Mesendoderm (in vitro differentiated cells): ENCODE data around the gene DRD1.
A peak's percentile ranks its signal among the peaks of the same experiment; 100 is the strongest.

Experiments used
- DNase-seq: peaks from one replicate; pipeline ENCODE4 v3.0.0; 2013
- H2AK5ac ChIP-seq: 2 replicates; pipeline ENCODE4 v1.6.1; 2013; ENCODE audit warnings: low read length, inconsistent platforms
- H2BK120ac ChIP-seq: 2 replicates; pipeline ENCODE4 v1.6.1; 2013; ENCODE audit warnings: low read depth, mild to moderate bottlenecking, low read length, moderate library complexity, mixed read lengths
- H2BK15ac ChIP-seq: replicated peaks from 2 replicates; pipeline ENCODE4 v1.6.1; 2013; ENCODE audit warnings: low read depth, mild to moderate bottlenecking, moderate library complexity
- H2BK5ac ChIP-seq: 2 replicates; pipeline ENCODE4 v1.6.1; 2013; ENCODE audit warnings: low read length, inconsistent platforms
- H3K18ac ChIP-seq: 2 replicates; pipeline ENCODE4 v1.6.1; 2013; ENCODE audit warnings: mild to moderate bottlenecking, low read length, mixed read lengths
- H3K23ac ChIP-seq: one replicate; pipeline ENCODE4 v1.6.1; 2013; ENCODE audit warnings: low read length
- H3K27ac ChIP-seq: 2 replicates; pipeline ENCODE4 v1.5.1; 2013; ENCODE audit warnings: low read depth, mild to moderate bottlenecking, inconsistent platforms, low read length, moderate library complexity
- H3K27me3 ChIP-seq: 2 replicates; pipeline ENCODE4 v1.6.1; 2013; ENCODE audit warnings: low read length, control low read depth, mild to moderate bottlenecking, inconsistent platforms; ENCODE audit not compliant: insufficient read depth, poor library complexity
- H3K36me3 ChIP-seq: 2 replicates; pipeline ENCODE4 v1.6.1; 2013; ENCODE audit warnings: low read length, inconsistent platforms; ENCODE audit not compliant: control insufficient read depth, insufficient read depth
- H3K4ac ChIP-seq: one replicate; pipeline ENCODE4 v1.6.1; 2013; ENCODE audit warnings: low read depth, mild to moderate bottlenecking, low read length, moderate library complexity
- H3K4me1 ChIP-seq: 2 replicates; pipeline ENCODE4 v1.6.1; 2013; ENCODE audit warnings: low read depth, low read length, inconsistent platforms; ENCODE audit not compliant: control insufficient read depth
- H3K4me2 ChIP-seq: 2 replicates; pipeline ENCODE4 v1.6.1; 2013; ENCODE audit warnings: low read length
- H3K4me3 ChIP-seq: 2 replicates; pipeline ENCODE4 v1.5.1; 2013; ENCODE audit warnings: mild to moderate bottlenecking, low read length
- H3K56ac ChIP-seq: one replicate; pipeline ENCODE4 v1.6.1; 2013; ENCODE audit warnings: low read length
- H3K79me1 ChIP-seq: 2 replicates; pipeline ENCODE4 v1.6.1; 2013; ENCODE audit warnings: low read length, inconsistent platforms
- H3K79me2 ChIP-seq: 2 replicates; pipeline ENCODE4 v1.6.1; 2013; ENCODE audit warnings: mild to moderate bottlenecking, low read length; ENCODE audit not compliant: control insufficient read depth, insufficient read depth
- H3K9ac ChIP-seq: 2 replicates; pipeline ENCODE4 v1.6.1; 2013; ENCODE audit warnings: low read length, inconsistent platforms
- H4K5ac ChIP-seq: one replicate; pipeline ENCODE4 v1.6.1; 2013; ENCODE audit warnings: low read length
- H4K8ac ChIP-seq: one replicate; pipeline ENCODE4 v1.6.1; 2013; ENCODE audit warnings: low read depth, mild to moderate bottlenecking, control low read depth, low read length, moderate library complexity
- WGBS: extraction: QIAGEN DNeasy Blood & Tissue Kit; methylation state at CpG from one replicate; pipeline ENCODE4 v1.1.7; 2013; ENCODE audit warnings: low lambda C conversion rate, missing lambda C conversion rate; ENCODE audit not compliant: insufficient coverage; ENCODE audit errors: extremely low coverage; 5-methylcytosine and 5-hydroxymethylcytosine counted together

Gene DRD1

DNA sequence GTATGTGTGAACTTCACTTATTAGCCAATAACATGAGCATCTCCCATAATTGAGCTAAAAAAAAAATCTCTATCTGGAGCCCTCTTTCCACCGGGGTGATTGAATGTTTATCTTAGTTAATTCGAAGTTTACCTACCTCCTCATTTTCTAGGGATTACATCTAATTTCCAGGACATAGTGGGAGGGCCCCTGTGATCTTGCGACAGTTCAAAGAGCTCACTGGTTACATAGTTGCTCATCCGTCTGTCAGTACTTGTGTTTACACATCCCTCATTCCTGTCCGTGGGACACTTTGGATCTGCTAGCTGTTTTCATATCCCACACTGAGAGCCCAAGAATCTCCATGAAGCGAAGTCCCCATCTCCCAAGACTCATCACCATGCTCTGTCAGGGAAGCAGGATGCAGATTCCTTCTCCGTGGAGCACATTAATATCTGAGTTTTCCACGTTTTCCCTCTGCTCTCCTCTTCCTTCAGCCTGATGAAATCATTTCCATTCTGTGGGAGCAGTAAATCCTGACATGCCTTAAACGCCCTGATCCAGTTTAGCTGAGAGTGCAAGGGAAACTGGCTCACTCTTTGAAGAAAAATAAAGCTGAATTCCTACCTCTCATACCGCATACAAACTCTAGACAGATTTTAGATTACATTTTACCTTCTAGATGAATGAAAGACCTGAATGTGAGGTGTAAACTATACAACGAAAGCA lies 24.2 kb upstream of the DRD1 start:
- Histone ChIP-seq H3K4me2 (no peak overlapping the region), H3K4me3 (no peak overlapping the region), H4K8ac (no peak overlapping the region), H2BK120ac (no peak overlapping the region), H3K23ac (no peak overlapping the region), H2AK5ac (no peak overlapping the region), H3K4me1 (peaks cover 3% of the 10 kb centered on the region), H3K79me1 (no peaks in the 10 kb centered on the region), H3K79me2 (no peaks in the 10 kb centered on the region), H3K27ac (no peak overlapping the region), H3K56ac (no peak overlapping the region), H3K4ac (no peak overlapping the region), H3K9ac (no peak overlapping the region), H2BK15ac (no peak overlapping the region), H4K5ac (no peak overlapping the region), H3K18ac (no peak overlapping the region), H2BK5ac (no peak overlapping the region), H3K27me3 (no peaks in the 10 kb centered on the region), H3K36me3 (no peaks in the 10 kb centered on the region)
- no peak for DNase-seq
- no CpG with 5 or more reads among the region's 11 CpGs for WGBS

DNA sequence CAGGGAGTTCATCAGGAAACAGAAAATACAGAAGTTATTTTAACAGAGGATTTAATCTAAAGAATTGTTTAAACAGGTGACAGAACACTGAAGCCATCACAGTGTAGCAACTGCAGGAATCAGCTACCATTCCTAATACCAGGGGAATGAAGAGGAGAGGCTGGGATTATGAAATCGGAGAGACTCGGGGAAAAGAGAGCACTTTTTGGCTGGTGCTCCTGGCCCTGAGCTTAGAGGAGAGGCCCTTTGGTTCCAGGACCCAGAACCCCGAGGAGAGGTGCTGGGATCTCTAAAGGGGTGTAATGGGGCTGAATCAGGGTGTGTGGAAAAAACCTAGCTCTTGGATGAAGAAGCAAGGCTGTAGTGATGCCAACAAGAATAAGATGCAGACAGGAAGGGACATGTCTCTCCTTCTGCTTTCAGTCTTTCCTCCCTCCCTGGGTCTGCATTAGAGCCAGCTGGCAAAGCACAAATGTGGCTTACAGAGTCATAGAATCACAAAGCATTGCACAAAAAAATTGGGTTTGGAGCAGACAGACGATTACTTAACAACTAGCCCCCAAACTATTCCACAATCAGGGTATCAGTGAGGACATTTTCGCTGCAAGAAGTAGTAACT lies 22.8 kb upstream of the DRD1 start:
- Histone ChIP-seq H3K27me3 (no peaks in the 10 kb centered on the region), H3K4me2 (no peak overlapping the region), H2BK120ac (no peak overlapping the region), H3K36me3 (no peaks in the 10 kb centered on the region), H3K4me3 (no peak overlapping the region), H4K8ac (no peak overlapping the region), H3K4me1 (peaks cover 3% of the 10 kb centered on the region), H2BK5ac (no peak overlapping the region), H4K5ac (no peak overlapping the region), H3K18ac (no peak overlapping the region), H3K27ac (no peak overlapping the region), H3K79me2 (no peaks in the 10 kb centered on the region), H3K79me1 (no peaks in the 10 kb centered on the region), H3K23ac (no peak overlapping the region), H3K4ac (no peak overlapping the region), H2BK15ac (no peak overlapping the region), H2AK5ac (no peak overlapping the region), H3K56ac (no peak overlapping the region), H3K9ac (no peak overlapping the region)
- DNase-seq = no peak
- WGBS = no CpG with 5 or more reads among the region's 5 CpGs

DNA sequence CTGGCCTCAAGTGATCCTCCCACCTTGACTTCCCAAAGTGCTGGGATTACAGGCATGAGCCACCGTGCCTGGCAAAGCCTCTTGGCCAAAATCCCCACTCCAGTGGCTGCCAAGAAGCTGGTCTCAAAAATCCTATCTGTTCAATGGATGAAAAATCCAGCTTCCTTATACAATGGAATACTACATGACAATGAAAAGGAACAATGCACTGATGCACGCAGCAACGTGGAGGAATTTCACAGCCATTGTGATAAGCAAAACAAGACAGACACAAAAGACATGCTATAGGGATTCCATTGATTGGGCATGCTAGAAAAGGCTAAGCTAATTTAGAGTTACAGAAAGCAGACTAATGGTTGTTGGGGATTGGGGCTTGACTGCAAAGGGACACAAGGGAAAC lies 21.3 kb upstream of the DRD1 start:
- DNase-seq = no peak
- Histone ChIP-seq H3K4me2 (no peak overlapping the region), H3K4ac (no peak overlapping the region), H2BK5ac (no peak overlapping the region), H2BK120ac (no peak overlapping the region), H3K23ac (no peak overlapping the region), H3K18ac (no peak overlapping the region), H3K4me3 (no peak overlapping the region), H3K4me1 (peaks cover under 1% of the 10 kb centered on the region), H2BK15ac (no peak overlapping the region), H4K5ac (no peak overlapping the region), H3K79me2 (no peaks in the 10 kb centered on the region), H3K79me1 (no peaks in the 10 kb centered on the region), H3K27ac (no peak overlapping the region), H4K8ac (no peak overlapping the region), H3K36me3 (no peaks in the 10 kb centered on the region), H3K56ac (no peak overlapping the region), H3K9ac (no peak overlapping the region), H3K27me3 (no peaks in the 10 kb centered on the region), H2AK5ac (no peak overlapping the region)
- WGBS = no CpG with 5 or more reads among the region's 3 CpGs

- Histone ChIP-seq H3K18ac (no peak overlapping the region), H4K5ac (no peak overlapping the region), H2BK5ac (no peak overlapping the region), H4K8ac (no peak overlapping the region), H3K36me3 (no peaks in the 10 kb centered on the region), H2BK120ac (no peak overlapping the region), H3K56ac (no peak overlapping the region), H3K23ac (no peak overlapping the region), H3K4me2 (no peak overlapping the region), H2AK5ac (no peak overlapping the region), H3K27ac (no peak overlapping the region), H3K79me1 (no peaks in the 10 kb centered on the region), H3K79me2 (no peaks in the 10 kb centered on the region), H3K27me3 (no peaks in the 10 kb centered on the region), H3K4me3 (no peak overlapping the region), H3K4ac (no peak overlapping the region), H3K9ac (no peak overlapping the region), H3K4me1 (no peaks in the 10 kb centered on the region), H2BK15ac (no peak overlapping the region)
- WGBS = no CpG with 5 or more reads among the region's 3 CpGs
- DNase-seq = no peak
Measured at GRCh38 chr5:175464942-175465233, 20.9 kb upstream of the DRD1 start.

GRCh38 chr5:175464074-175464941 lies 20.3 kb upstream of the DRD1 start:
- Histone ChIP-seq H3K27me3 (no peaks in the 10 kb centered on the region), H3K18ac (no peak overlapping the region), H3K23ac (no peak overlapping the region), H3K27ac (no peak overlapping the region), H3K4me2 (no peak overlapping the region), H2AK5ac (no peak overlapping the region), H4K5ac (no peak overlapping the region), H3K36me3 (no peaks in the 10 kb centered on the region), H3K56ac (no peak overlapping the region), H2BK5ac (no peak overlapping the region), H3K79me2 (no peaks in the 10 kb centered on the region), H2BK120ac (no peak overlapping the region), H3K79me1 (no peaks in the 10 kb centered on the region), H3K9ac (no peak overlapping the region), H3K4me1 (no peaks in the 10 kb centered on the region), H2BK15ac (no peak overlapping the region), H3K4me3 (no peak overlapping the region), H3K4ac (no peak overlapping the region), H4K8ac (no peak overlapping the region)
- no CpG with 5 or more reads among the region's 11 CpGs for WGBS
- DNase-seq = peak; percentile 80
